ENCODE data around the gene CAPRIN1. TPM values are rescaled to one million over a fixed set of nuclear protein-coding genes. Genes with fewer than 3 reads are reported as not detected.
"Not testable (repeated sequence)": the region's sequence is repeated elsewhere in the genome, so short reads cannot be mapped to it uniquely, and the experiment has no call there.

CAPRIN1 gene
- total and polyA plus RNA-seq, 5 donors, result 54.5 to 123 (median 112) TPM

DNA sequence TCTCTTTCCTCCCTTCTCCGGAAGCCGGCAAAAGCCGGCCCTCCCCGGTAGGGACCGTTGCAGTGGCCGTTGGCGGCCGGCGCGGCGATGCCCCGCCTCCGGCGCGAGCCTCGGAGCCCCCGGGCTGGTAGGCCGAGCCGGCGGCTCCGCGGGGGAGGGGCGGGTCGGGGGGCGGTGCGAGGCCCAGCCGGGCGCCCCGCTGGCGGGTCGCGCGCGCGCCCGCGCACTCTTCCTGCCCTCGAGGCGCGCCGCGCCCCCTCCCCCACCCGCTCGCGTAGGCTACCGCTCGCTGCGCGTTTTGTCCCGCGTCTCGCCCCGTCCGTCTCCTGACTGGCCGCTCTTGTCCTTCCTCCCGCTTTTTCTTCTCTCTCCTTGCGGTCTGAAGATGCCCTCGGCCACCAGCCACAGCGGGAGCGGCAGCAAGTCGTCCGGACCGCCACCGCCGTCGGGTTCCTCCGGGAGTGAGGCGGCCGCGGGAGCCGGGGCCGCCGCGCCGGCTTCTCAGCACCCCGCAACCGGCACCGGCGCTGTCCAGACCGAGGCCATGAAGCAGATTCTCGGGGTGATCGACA is 591 bp downstream of the CAPRIN1 start:
- peak; percentile 94 to 98 (median 97) for DNase-seq
- WGBS, result under 1% methylated on average over 82 of the region's 82 CpGs
- no peaks in the 10 kb centered on the region for H3K4me1 ChIP-seq (ENCODE audit: control insufficient read depth, insufficient read depth, low read length)
- H3K27ac ChIP-seq (ENCODE audit: low read length), result peak overlapping the region; percentile 99
- intact Hi-C loops (cut with DNase I), result loop anchor here in 2 of 4 donors (2.0 to 10.0 kb wide), 2 partner anchors 53 kb away; partner anchors contain the start of gene NAT10 (in 2 of the 2)
- peak overlapping the region; percentile 93 for H3K4me3 ChIP-seq (ENCODE audit: low read length)
- no peaks in the 10 kb centered on the region for H3K9me3 ChIP-seq (ENCODE audit: control insufficient read depth, low read length)
- ATAC-seq, result peak; percentile 87 to 89
- H3K27me3 ChIP-seq (ENCODE audit: control insufficient read depth, insufficient read depth), result no peaks in the 10 kb centered on the region

DNA sequence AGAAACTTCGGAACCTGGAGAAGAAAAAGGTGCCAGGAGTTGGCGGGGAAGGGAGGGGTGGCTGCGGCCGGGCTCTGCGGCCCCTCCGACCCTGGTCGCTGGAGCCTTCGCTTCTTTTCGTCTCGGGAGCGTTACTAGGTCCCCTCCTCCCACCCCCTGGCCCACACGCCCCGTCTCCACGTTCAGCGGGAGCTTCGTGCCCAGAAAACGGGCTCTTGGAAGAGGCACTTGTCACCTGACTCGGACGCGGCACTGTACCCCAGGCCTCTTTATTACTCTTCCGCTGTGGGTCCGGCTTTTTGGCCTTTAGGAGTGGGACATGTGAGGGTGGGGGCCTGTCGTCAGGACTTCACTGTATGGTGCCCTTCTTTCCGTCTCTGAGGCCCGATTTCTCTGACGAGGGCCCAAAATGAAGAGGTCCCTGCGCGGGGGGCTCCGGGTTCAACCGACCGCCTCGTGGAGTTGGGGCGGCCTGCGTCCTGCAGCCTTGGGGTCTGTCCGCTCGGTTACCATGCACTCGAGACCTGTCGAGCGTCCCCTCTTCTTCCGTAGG is 1.2 kb downstream of the CAPRIN1 start:
- Histone ChIP-seq H3K4me1 (ENCODE audit: control insufficient read depth, insufficient read depth, low read length) (no peaks in the 10 kb centered on the region), H3K4me3 (ENCODE audit: low read length) (peak overlapping the region; percentile 93), H3K9me3 (ENCODE audit: control insufficient read depth, low read length) (no peaks in the 10 kb centered on the region), H3K27me3 (ENCODE audit: control insufficient read depth, insufficient read depth) (no peaks in the 10 kb centered on the region), H3K27ac (ENCODE audit: low read length) (peak overlapping the region; percentile 86)
- ATAC-seq (peak; percentile 0 to 4), DNase-seq (peak; percentile 44 to 71 (median 67))
- under 1% methylated on average over 40 of the region's 40 CpGs for WGBS
- intact Hi-C loops (cut with DNase I), result loop anchor here in 2 of 4 donors (2.0 to 10.0 kb wide), 2 partner anchors 52 kb away; partner anchors contain the start of gene NAT10 (in 2 of the 2)

DNA sequence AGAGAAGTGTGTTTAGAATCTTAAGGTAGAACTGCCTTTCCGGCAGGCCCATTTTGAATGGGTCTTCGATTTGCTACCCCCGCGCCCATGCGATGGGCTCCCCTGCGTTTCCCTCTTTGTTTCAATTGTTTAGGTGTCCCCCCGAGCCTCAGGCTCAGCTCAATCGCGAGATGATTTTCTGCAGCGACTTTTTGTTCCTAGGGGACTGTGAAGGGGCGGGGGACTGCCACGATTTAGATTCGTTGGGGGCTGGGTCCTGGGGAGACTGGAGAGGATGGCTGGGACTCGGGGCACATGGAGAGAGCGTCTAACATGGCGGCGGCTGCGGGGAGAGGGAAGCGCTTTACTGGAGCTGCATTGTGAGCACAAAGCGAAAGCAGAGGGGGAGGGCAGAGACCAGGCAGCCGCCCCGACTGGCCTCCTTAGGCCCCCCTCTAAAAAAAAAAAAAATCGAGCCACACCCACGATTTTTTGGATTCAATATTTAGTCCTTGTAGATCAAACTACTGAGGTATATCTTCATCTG is 1.7 kb downstream of the CAPRIN1 start:
- intact Hi-C loops (cut with DNase I), result loop anchor here in 2 of 4 donors (2.0 to 10.0 kb wide), 2 partner anchors 52 kb away; partner anchors contain the start of gene NAT10 (in 2 of the 2)
- DNase-seq, result peak; percentile 75 to 89 (median 87)
- under 1% methylated on average over 24 of the region's 24 CpGs for WGBS
- no peaks in the 10 kb centered on the region for H3K4me1 ChIP-seq (ENCODE audit: control insufficient read depth, insufficient read depth, low read length)
- peak; percentile 60 to 70 for ATAC-seq
- no peaks in the 10 kb centered on the region for H3K9me3 ChIP-seq (ENCODE audit: control insufficient read depth, low read length)
- peak overlapping the region; percentile 93 for H3K4me3 ChIP-seq (ENCODE audit: low read length)
- H3K27ac ChIP-seq (ENCODE audit: low read length), result peak overlapping the region; percentile 86
- no peaks in the 10 kb centered on the region for H3K27me3 ChIP-seq (ENCODE audit: control insufficient read depth, insufficient read depth)

GRCh38 chr11:34054351-34054750 is 2.8 kb downstream of the CAPRIN1 start:
- WGBS, result 84% methylated on average over 11 of the region's 11 CpGs
- not testable (repeated sequence) for ATAC-seq; H3K4me3 ChIP-seq (ENCODE audit: low read length); H3K4me1 ChIP-seq (ENCODE audit: control insufficient read depth, insufficient read depth, low read length); H3K27ac ChIP-seq (ENCODE audit: low read length); H3K9me3 ChIP-seq (ENCODE audit: control insufficient read depth, low read length); H3K27me3 ChIP-seq (ENCODE audit: control insufficient read depth, insufficient read depth); DNase-seq
- intact Hi-C loops (cut with DNase I), result loop anchor here in 1 of 4 donors (10.0 kb wide), 1 partner anchor 50 kb away; the partner anchor contains the start of gene NAT10

DNA sequence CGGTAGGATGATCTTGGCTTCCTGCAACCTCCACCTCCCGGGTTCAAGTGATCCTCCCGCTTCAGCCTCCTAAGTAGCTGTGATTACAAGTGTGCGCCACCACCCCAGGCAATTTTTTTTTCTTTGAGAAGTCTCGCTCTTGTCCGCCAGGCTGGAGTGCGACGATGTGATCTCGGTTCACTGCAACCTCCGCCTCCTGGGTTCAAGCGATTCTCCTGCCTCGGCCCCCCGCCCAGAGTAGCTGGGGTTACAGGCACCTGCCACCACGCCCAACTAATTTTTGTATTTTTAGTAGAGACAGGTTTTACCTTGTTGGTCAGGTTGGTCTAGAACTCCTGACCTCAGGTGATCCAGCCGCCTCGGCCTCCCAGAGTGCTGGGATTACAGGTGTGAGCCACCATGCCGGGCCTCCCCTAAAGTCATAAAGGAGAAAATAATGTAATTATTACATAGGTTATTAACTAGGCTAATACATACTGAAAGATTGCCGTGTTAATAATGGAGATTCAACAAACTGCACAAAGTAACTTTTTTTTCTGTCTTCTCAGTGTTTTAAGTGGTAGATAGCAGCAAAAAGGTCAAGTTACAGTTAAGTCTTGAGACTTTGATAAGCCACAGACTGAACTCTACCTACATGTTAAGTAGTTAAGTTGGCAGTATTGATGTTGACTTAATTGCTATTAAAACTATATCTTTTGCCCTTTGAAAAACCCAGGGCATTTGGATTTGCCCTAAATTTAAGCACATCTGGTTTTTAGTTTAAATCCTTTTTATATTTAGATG is 3.9 kb downstream of the CAPRIN1 start:
- no peaks in the 10 kb centered on the region for H3K9me3 ChIP-seq (ENCODE audit: control insufficient read depth, low read length)
- H3K27me3 ChIP-seq (ENCODE audit: control insufficient read depth, insufficient read depth), result no peaks in the 10 kb centered on the region
- H3K27ac ChIP-seq (ENCODE audit: low read length), result no peak overlapping the region
- WGBS, result 95% methylated on average over 18 of the region's 18 CpGs
- DNase-seq (no peak), ATAC-seq (no peak)
- intact Hi-C loops (cut with DNase I), result loop anchor here in 1 of 4 donors (10.0 kb wide), 1 partner anchor 49 kb away; the partner anchor contains the start of gene NAT10
- H3K4me1 ChIP-seq (ENCODE audit: control insufficient read depth, insufficient read depth, low read length), result no peaks in the 10 kb centered on the region
- no peak overlapping the region for H3K4me3 ChIP-seq (ENCODE audit: low read length)

GRCh38 chr11:34056672-34057071 is 5.1 kb downstream of the CAPRIN1 start:
- Histone ChIP-seq H3K27ac (ENCODE audit: low read length) (no peak overlapping the region), H3K27me3 (ENCODE audit: control insufficient read depth, insufficient read depth) (no peaks in the 10 kb centered on the region), H3K4me3 (ENCODE audit: low read length) (no peak overlapping the region), H3K9me3 (ENCODE audit: control insufficient read depth, low read length) (no peaks in the 10 kb centered on the region), H3K4me1 (ENCODE audit: control insufficient read depth, insufficient read depth, low read length) (no peaks in the 10 kb centered on the region)
- 21% methylated on average over 2 of the region's 2 CpGs for WGBS
- intact Hi-C loops (cut with DNase I), result loop anchor here in 1 of 4 donors (10.0 kb wide), 1 partner anchor 48 kb away; the partner anchor contains the start of gene NAT10
- DNase-seq (no peak), ATAC-seq (no peak)

- peaks cover 6% of the 10 kb centered on the region for H3K4me1 ChIP-seq (ENCODE audit: control insufficient read depth, insufficient read depth, low read length)
- no peak overlapping the region for H3K4me3 ChIP-seq (ENCODE audit: low read length)
- ATAC-seq, result no peak
- H3K27ac ChIP-seq (ENCODE audit: low read length), result no peak overlapping the region
- H3K27me3 ChIP-seq (ENCODE audit: control insufficient read depth, insufficient read depth), result no peaks in the 10 kb centered on the region
- no peak for DNase-seq
- intact Hi-C loops (cut with DNase I), result no loop called here
- WGBS, result 80% methylated on average over 2 of the region's 2 CpGs
- no peaks in the 10 kb centered on the region for H3K9me3 ChIP-seq (ENCODE audit: control insufficient read depth, low read length)
These were observed 11.7 kb downstream of the CAPRIN1 start for GRCh38 chr11:34063061-34063795.

DNA sequence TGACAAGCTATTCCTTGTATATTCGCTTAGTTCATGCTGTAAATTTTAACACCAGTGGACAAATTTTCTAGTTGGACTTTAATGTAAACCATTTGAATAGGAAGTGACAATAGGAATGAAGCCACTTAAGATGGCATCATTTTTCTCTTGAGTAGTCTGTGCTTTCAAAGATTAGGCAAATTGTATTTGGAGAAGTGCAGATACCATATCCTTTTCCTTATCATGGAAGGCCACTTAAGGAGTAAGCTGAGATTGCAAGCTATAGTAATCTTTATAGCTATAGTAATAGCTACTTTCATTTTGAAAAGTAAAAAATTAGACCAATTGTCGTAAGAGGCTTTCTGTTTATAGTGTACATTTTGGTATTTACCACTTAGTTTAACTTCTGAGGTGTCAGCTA is 12.8 kb downstream of the CAPRIN1 start:
- ATAC-seq (no peak), DNase-seq (no peak)
- WGBS, result 90% methylated on average over 2 of the region's 2 CpGs
- no peak overlapping the region for H3K4me3 ChIP-seq (ENCODE audit: low read length)
- intact Hi-C loops (cut with DNase I), result no loop called here
- H3K4me1 ChIP-seq (ENCODE audit: control insufficient read depth, insufficient read depth, low read length), result peaks cover 6% of the 10 kb centered on the region
- H3K27ac ChIP-seq (ENCODE audit: low read length), result no peak overlapping the region
- no peaks in the 10 kb centered on the region for H3K9me3 ChIP-seq (ENCODE audit: control insufficient read depth, low read length)
- H3K27me3 ChIP-seq (ENCODE audit: control insufficient read depth, insufficient read depth), result no peaks in the 10 kb centered on the region

DNA sequence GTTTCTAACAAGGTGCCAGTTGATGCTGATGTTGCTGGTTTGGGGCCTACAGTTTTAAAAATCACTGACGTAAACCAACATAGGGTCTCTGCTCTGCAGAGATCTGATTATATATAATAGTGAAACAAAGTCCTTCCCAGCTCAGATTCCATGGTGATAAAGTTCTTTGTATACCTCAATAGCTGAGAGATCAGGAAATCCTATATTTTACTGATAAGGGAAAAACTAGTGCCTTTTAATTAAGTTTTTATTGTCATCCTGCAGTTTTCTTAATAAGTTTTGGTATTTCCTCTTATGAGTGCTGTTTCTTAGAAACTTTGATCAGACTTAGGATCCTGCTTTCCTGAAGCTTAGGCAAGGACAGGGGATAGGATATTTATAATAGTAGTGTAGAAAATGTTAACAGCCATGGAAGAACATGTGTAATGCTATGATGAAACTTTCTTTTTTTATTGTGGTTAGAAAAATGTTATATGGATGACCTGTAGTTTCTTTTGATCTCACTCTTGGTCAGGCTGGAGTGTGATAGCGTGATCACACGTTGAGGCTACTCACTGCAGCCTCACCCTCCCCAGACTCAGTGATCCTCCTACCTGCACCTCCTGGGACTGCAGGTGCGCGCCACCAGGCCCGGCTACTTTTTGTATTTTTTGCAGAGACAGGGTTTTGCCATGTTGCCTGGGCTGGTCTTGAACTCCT is 14.1 kb downstream of the CAPRIN1 start:
- no peaks in the 10 kb centered on the region for H3K27me3 ChIP-seq (ENCODE audit: control insufficient read depth, insufficient read depth)
- peaks cover 7% of the 10 kb centered on the region for H3K4me1 ChIP-seq (ENCODE audit: control insufficient read depth, insufficient read depth, low read length)
- DNase-seq, result no peak
- H3K9me3 ChIP-seq (ENCODE audit: control insufficient read depth, low read length), result no peaks in the 10 kb centered on the region
- ATAC-seq, result no peak
- no peak overlapping the region for H3K27ac ChIP-seq (ENCODE audit: low read length)
- 84% methylated on average over 6 of the region's 6 CpGs for WGBS
- intact Hi-C loops (cut with DNase I), result no loop called here
- no peak overlapping the region for H3K4me3 ChIP-seq (ENCODE audit: low read length)

- DNase-seq; H3K27ac ChIP-seq (ENCODE audit: low read length); H3K27me3 ChIP-seq (ENCODE audit: control insufficient read depth, insufficient read depth); H3K9me3 ChIP-seq (ENCODE audit: control insufficient read depth, low read length); H3K4me1 ChIP-seq (ENCODE audit: control insufficient read depth, insufficient read depth, low read length); H3K4me3 ChIP-seq (ENCODE audit: low read length); intact Hi-C loops (cut with DNase I); ATAC-seq: not testable (repeated sequence)
- WGBS, result 87% methylated on average over 8 of the region's 8 CpGs
These were observed 15.2 kb downstream of the CAPRIN1 start for GRCh38 chr11:34066766-34067165.

All from right cardiac atrium (tissue), 5 donors.